ENCODE measurements around the gene PUS10. TPM values are rescaled to one million over a fixed set of nuclear protein-coding genes. Genes with fewer than 3 reads are reported as not detected.

Gene PUS10
- total and polyA plus RNA-seq, 2 of the 8 experiments (the other 6 are each of a cell fraction or from before 2014, with no cell fraction given) = 1.3 to 3.1 TPM

- H2BK120ac ChIP-seq (replicated peaks; ENCODE audit: low read depth, low read length) = no peak overlapping the region
- no peaks in the 10 kb centered on the region for H3K23me2 ChIP-seq (ENCODE audit: low read depth, low read length)
- no peaks in the 10 kb centered on the region for H3K79me2 ChIP-seq (ENCODE audit: control insufficient read depth in 1 of 2, insufficient read depth in 2 of 2, low read length in 2 of 2)
- no peaks in the 10 kb centered on the region for H4K20me1 ChIP-seq (replicated peaks in 1 of 2; ENCODE audit: control insufficient read depth in 1 of 2, insufficient read depth in 2 of 2, low read length in 2 of 2)
- H4K8ac ChIP-seq (ENCODE audit: extremely low read depth, insufficient read depth, low read length) = no peak overlapping the region
- H3K23ac ChIP-seq (ENCODE audit: insufficient read length) = no peak overlapping the region
- FAIRE-seq = no peak
- H3K9ac ChIP-seq (replicated peaks in 1 of 4; ENCODE audit: extremely low read depth in 1 of 4, low read depth in 3 of 4, low read length in 3 of 4) = no peak overlapping the region
- H3K4me2 ChIP-seq (ENCODE audit: insufficient read depth in 1 of 2, low read depth in 2 of 2, low read length in 2 of 2) = no peak overlapping the region
- no peak overlapping the region for H2BK5ac ChIP-seq (ENCODE audit: low read depth, low read length)
- no peak overlapping the region for H3K4ac ChIP-seq (replicated peaks; ENCODE audit: insufficient read length, low read depth, low read length)
- no peak overlapping the region for H3K18ac ChIP-seq (ENCODE audit: extremely low read depth, low read length)
- H3K56ac ChIP-seq (replicated peaks; ENCODE audit: insufficient read length, low read depth, low read length) = no peak overlapping the region
- H3K4me3 ChIP-seq (ENCODE audit: extremely low read depth in 1 of 4, insufficient read depth in 2 of 4, low read depth in 3 of 4, low read length in 4 of 4) = no peak overlapping the region
- H2AK5ac ChIP-seq (ENCODE audit: low read depth, low read length) = no peak overlapping the region
- H2BK12ac ChIP-seq (ENCODE audit: low read depth, low read length) = no peak overlapping the region
- H4K5ac ChIP-seq (ENCODE audit: insufficient read length, low read depth, low read length) = no peak overlapping the region
- no peaks in the 10 kb centered on the region for H3K36me3 ChIP-seq (ENCODE audit: control insufficient read depth in 2 of 4, insufficient read depth in 4 of 4, low read length in 3 of 4)
- ChIA-PET POLR2A (ENCODE audit: partially characterized antibody) (interaction anchor here (1.4 kb wide), 1 partner anchor 21 kb away, joined by 3 read pairs; no protein-coding TSS in a partner anchor), CTCF (ENCODE audit: partially characterized antibody) (no interaction called here)
- H3K79me1 ChIP-seq (ENCODE audit: low read depth, low read length) = no peaks in the 10 kb centered on the region
- no peak overlapping the region for H4K91ac ChIP-seq (replicated peaks; ENCODE audit: insufficient read length, low read length)
- H2BK20ac ChIP-seq (ENCODE audit: low read length) = no peak overlapping the region
- no peaks in the 10 kb centered on the region for H3K4me1 ChIP-seq (replicated peaks in 1 of 4; ENCODE audit: control insufficient read depth in 3 of 4, insufficient read depth in 4 of 4, low read length in 3 of 4)
- no peak for DNase-seq (ENCODE audit: low read depth in 1 of 2, low spot score in 2 of 2)
- no peak overlapping the region for H2BK15ac ChIP-seq (ENCODE audit: low read length)
- no peak overlapping the region for H3K27ac ChIP-seq (ENCODE audit: low read depth, low read length)
- WGBS, 2 experiments (ENCODE audit: extremely low coverage in 1 of 2, insufficient coverage in 1 of 2, insufficient read length in 1 of 2, insufficient replicate concordance in 2 of 2, low coverage in 1 of 2, low lambda C conversion rate in 2 of 2, missing lambda C conversion rate in 1 of 2) = 86% methylated on average over 1 of the region's 1 CpG; no CpG with 5 or more reads in 1 of the 2 experiments
- no peaks in the 10 kb centered on the region for H3K27me3 ChIP-seq (replicated peaks in 1 of 4; ENCODE audit: control insufficient read depth in 3 of 4, extremely low read depth in 1 of 4, insufficient read depth in 3 of 4, low read length in 3 of 4)
- H2AFZ ChIP-seq (ENCODE audit: low read length) = no peak overlapping the region
- no peaks in the 10 kb centered on the region for H3K9me3 ChIP-seq (ENCODE audit: insufficient read depth in 2 of 2, low read depth in 1 of 2, low read length in 1 of 2)
- no peak for TF ChIP-seq SUZ12 (IDR thresholded peaks at IDR 0.05; ENCODE audit: low read length)
- TF ChIP-seq PHF8 (conservative IDR thresholded peaks at IDR 0.05; ENCODE audit: low read depth, low read length) = no peak
- TF ChIP-seq SIN3A (conservative IDR thresholded peaks at IDR 0.05 in 1 of 2, IDR thresholded peaks at IDR 0.05 in 1 of 2; ENCODE audit: low read depth in 1 of 2, low read length in 2 of 2) = no peak
- H3K14ac ChIP-seq (ENCODE audit: insufficient read length) = no peak overlapping the region
These were observed 33.3 kb downstream of the PUS10 start for GRCh38 chr2:60984720-60985119.
